HFFc6 (cell line): Measurements from ENCODE around the gene PNPLA5. TPM values are rescaled to one million over a fixed set of nuclear protein-coding genes. Genes with fewer than 3 reads are reported as not detected.

Experiments used
- DNase-seq: peaks from one replicate; pipeline ENCODE4 v3.0.0-alpha.2; 2018
- H3K27ac Mint-ChIP-seq: 2 replicates; pipeline ENCODE4 v1.8.0; 2020; ENCODE audit warnings: mild to moderate bottlenecking, mixed read lengths
- H3K27me3 Mint-ChIP-seq: 2 replicates; pipeline ENCODE4 v1.8.0; 2021; ENCODE audit warnings: mild to moderate bottlenecking, moderate library complexity, mixed read lengths; ENCODE audit not compliant: insufficient read depth
- H3K36me3 Mint-ChIP-seq: 2 replicates; pipeline ENCODE4 v1.8.0; 2021; ENCODE audit warnings: low read depth, mixed read lengths
- H3K4me1 Mint-ChIP-seq: 2 replicates; pipeline ENCODE4 v1.8.0; 2020; ENCODE audit warnings: low read depth, mixed read lengths
- H3K4me3 Mint-ChIP-seq: 2 replicates; pipeline ENCODE4 v1.8.0; 2020; ENCODE audit warnings: mild to moderate bottlenecking, moderate library complexity, mixed read lengths
- H3K9me3 Mint-ChIP-seq: 2 replicates; pipeline ENCODE4 v1.8.0; 2020; ENCODE audit warnings: mild to moderate bottlenecking, mixed read lengths
- CTCF ChIP-seq: fragments of 200-600 bp; sonication (generic); IDR thresholded peaks from 2 replicates; pipeline ENCODE4 v1.5.0; 2021; ENCODE audit warnings: antibody characterized with exemption, mild to moderate bottlenecking
- total RNA-seq, 6 experiments: library from RNA; stranded (reverse); fragmentation: NEBNext Ultra II Directional; extraction: Animal tissue kit (Norgen Biotek cat#: 25700); gene quantifications; 2 replicates in 1 of 6; 3 replicates in 5 of 6; pipeline ENCODE4 v1.2.3, GENCODE V29; 2021

Gene PNPLA5
- total RNA-seq, 6 experiments from 2014 or later = not detected

GRCh38 chr22:43860126-43860525 is 31.7 kb downstream of the PNPLA5 start:
- no peak for DNase-seq
- Mint-ChIP-seq H3K9me3 (peaks cover 10% of the 10 kb centered on the region), H3K36me3 (no peaks in the 10 kb centered on the region; the same call in 1 of the 2 replicates), H3K27ac (no peak overlapping the region), H3K4me3 (no peak overlapping the region), H3K27me3 (peaks cover 37% of the 10 kb centered on the region), H3K4me1 (no peaks in the 10 kb centered on the region)
- no peak for TF ChIP-seq CTCF

GRCh38 chr22:43859621-43860020 is 32.2 kb downstream of the PNPLA5 start:
- H3K9me3 Mint-ChIP-seq = peaks cover 10% of the 10 kb centered on the region
- no peak overlapping the region for H3K4me3 Mint-ChIP-seq
- DNase-seq = no peak
- no peaks in the 10 kb centered on the region for H3K4me1 Mint-ChIP-seq
- peaks cover 39% of the 10 kb centered on the region for H3K27me3 Mint-ChIP-seq
- no peak overlapping the region for H3K27ac Mint-ChIP-seq
- TF ChIP-seq CTCF = no peak
- no peaks in the 10 kb centered on the region; the same call in 1 of the 2 replicates for H3K36me3 Mint-ChIP-seq

GRCh38 chr22:43859176-43859575 is 32.6 kb downstream of the PNPLA5 start:
- Mint-ChIP-seq H3K36me3 (no peaks in the 10 kb centered on the region; the same call in 1 of the 2 replicates), H3K9me3 (peaks cover 10% of the 10 kb centered on the region), H3K4me3 (no peak overlapping the region), H3K4me1 (no peaks in the 10 kb centered on the region), H3K27me3 (peaks cover 40% of the 10 kb centered on the region), H3K27ac (no peak overlapping the region)
- DNase-seq = no peak
- no peak for TF ChIP-seq CTCF

DNA sequence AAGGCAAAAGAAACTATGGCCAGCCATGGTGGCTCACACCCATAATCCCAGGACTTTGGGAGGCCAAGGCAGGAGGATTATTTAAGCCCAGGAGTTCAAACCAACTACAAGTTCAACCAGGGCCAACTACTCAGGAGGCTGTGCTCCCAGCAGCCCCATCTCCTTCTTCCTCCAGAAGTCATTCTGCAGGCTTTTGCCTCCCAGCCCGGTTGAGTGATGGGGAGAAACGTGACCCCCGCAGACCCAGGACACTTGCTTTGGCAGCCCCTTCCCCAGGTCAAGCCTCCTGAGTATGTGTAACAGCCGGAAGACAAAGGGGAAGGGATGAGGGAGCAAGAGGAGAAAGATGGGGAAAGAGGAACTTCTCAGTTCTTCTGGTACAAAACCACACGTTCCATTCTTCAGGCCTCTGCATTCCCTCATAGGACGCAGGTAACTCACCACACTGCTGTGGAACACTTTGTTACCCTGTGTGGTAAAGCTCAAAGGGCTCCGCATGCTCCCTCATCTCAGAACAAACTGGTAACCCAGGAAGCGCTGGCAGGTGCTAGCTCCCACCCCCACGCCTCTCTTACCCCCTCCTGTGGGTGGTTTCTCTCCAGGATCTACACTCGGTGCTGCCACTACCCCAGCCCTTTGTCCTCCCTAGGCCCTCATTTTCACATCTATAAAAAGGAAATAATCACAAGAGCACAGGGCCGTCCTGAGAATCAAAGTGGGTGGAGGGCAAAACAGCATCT is 33.5 kb downstream of the PNPLA5 start:
- Mint-ChIP-seq H3K4me1 (no peaks in the 10 kb centered on the region), H3K27ac (no peak overlapping the region), H3K4me3 (no peak overlapping the region), H3K9me3 (peaks cover 10% of the 10 kb centered on the region), H3K36me3 (no peaks in the 10 kb centered on the region; the same call in 1 of the 2 replicates), H3K27me3 (peaks cover 41% of the 10 kb centered on the region)
- TF ChIP-seq CTCF = no peak
- DNase-seq = no peak

- peaks cover 10% of the 10 kb centered on the region for H3K9me3 Mint-ChIP-seq
- H3K4me3 Mint-ChIP-seq = no peak overlapping the region
- DNase-seq = no peak
- H3K36me3 Mint-ChIP-seq = no peaks in the 10 kb centered on the region; the same call in 1 of the 2 replicates
- TF ChIP-seq CTCF = no peak
- H3K27me3 Mint-ChIP-seq = peaks cover 35% of the 10 kb centered on the region
- H3K4me1 Mint-ChIP-seq = no peaks in the 10 kb centered on the region
- no peak overlapping the region for H3K27ac Mint-ChIP-seq
Measured at GRCh38 chr22:43857367-43857766, 34.4 kb downstream of the PNPLA5 start.
